HCT116 (cell line): ENCODE data around the gene CHID1. TPM values are rescaled to one million over a fixed set of nuclear protein-coding genes. Genes with fewer than 3 reads are reported as not detected.

Experiments
- ATAC-seq: fragments of 200-7000 bp; cut with Tn5 transposase; 2 replicates; pipeline ENCODE4 v1.9.1; 2020; ENCODE audit warnings: mild to moderate bottlenecking, moderate library complexity
- Bru-seq: library from RNA; stranded (reverse); fragments of 400-500 nt; gene quantifications from one replicate; lab custom pipeline; 2021; lab: Mats Ljungman, UMichigan
- BruChase-seq, 2 experiments: library from RNA; stranded (reverse); fragments of 400-500 nt; gene quantifications; one replicate each; lab custom pipeline; 2021; lab: Mats Ljungman, UMichigan
- BruUV-seq: library from RNA; stranded (reverse); fragments of 400-500 nt; replicated peaks from 2 replicates; lab custom pipeline; 2021; lab: Mats Ljungman, UMichigan
- CTCF ChIA-PET: fragments of 300-600 bp; sonication (Branson Sonifier 250); formaldehyde crosslinking; loops from one replicate; lab custom pipeline; 2021; ENCODE audit warnings: antibody characterized with exemption; lab: Charles Lee
- POLR2A ChIA-PET: fragments of 300-600, 350-600 bp; sonication (Branson Sonifier 250); formaldehyde crosslinking; loops from one replicate; lab custom pipeline; 2021; ENCODE audit warnings: antibody characterized with exemption; lab: Charles Lee
- RAD21 ChIA-PET, 2 experiments: fragments of 300-600 bp; sonication (Branson Sonifier 250); formaldehyde crosslinking; loops; one replicate each; lab custom pipeline; 2023; ENCODE audit warnings: low total read pairs in 2 of 2; ENCODE audit not compliant: uncharacterized antibody in 2 of 2, unreplicated experiment in 2 of 2, low non-redundant PET in 1 of 2; lab: Charles Lee
- DNase-seq: peaks from one replicate; pipeline ENCODE4 v3.0.0-alpha.2; 2010; ENCODE audit warnings: low read depth, low spot score
- H2AFZ ChIP-seq: fragments of 200-600 bp; shearing (Covaris generic), sonication (generic); 2 replicates; pipeline ENCODE4 v1.6.1; 2017; ENCODE audit warnings: low read depth, mixed run types, mixed read lengths, antibody characterized with exemption, low read length; ENCODE audit not compliant: poor library complexity, severe bottlenecking
- H3K27ac ChIP-seq: 2 replicates; pipeline ENCODE4 v1.5.1; 2012; ENCODE audit warnings: low read depth, low read length
- H3K27me3 ChIP-seq: fragments of 200-600 bp; sonication (generic); 2 replicates; pipeline ENCODE4 v1.6.1; 2016; ENCODE audit warnings: mixed run types, low read length, mixed read lengths; ENCODE audit not compliant: insufficient read depth
- H3K36me3 ChIP-seq, 2 experiments: fragments of 200-500 bp in 1 of 2; fragments of 200-600 bp in 1 of 2; sonication (Bioruptor generic) in 1 of 2; sonication (generic) in 1 of 2; 2 replicates each; pipeline versions ENCODE4 v1.5.1 to v1.6.1; 2014 to 2016; ENCODE audit warnings: low read length in 2 of 2, inconsistent platforms in 1 of 2, mixed read lengths in 1 of 2, mixed run types in 1 of 2; ENCODE audit not compliant: insufficient read depth in 2 of 2, control insufficient read depth in 1 of 2
- H3K4me1 ChIP-seq, 2 experiments: fragments of 200-600 bp in 1 of 2; sonication (generic) in 1 of 2; 2 replicates each; pipeline versions ENCODE4 v1.5.1 to v1.6.1; 2012 to 2017; ENCODE audit warnings: low read length in 2 of 2, inconsistent platforms in 1 of 2, mild to moderate bottlenecking in 1 of 2, mixed read lengths in 1 of 2, mixed run types in 1 of 2, moderate library complexity in 1 of 2; ENCODE audit not compliant: insufficient read depth in 2 of 2, control insufficient read depth in 1 of 2
- H3K4me2 ChIP-seq: fragments of 200-600 bp; sonication (generic); 2 replicates; pipeline ENCODE4 v1.6.1; 2017; ENCODE audit warnings: mixed run types, low read length, mixed read lengths
- H3K4me3 ChIP-seq, 2 experiments: fragments of 200-600 bp in 1 of 2; sonication (generic) in 1 of 2; replicated peaks in 1 of 2; 2 replicates each; pipeline ENCODE4 v1.5.1; 2011 to 2016; ENCODE audit warnings: low read length in 2 of 2, control low read depth in 1 of 2, low read depth in 1 of 2, mild to moderate bottlenecking in 1 of 2, mixed read lengths in 1 of 2, mixed run types in 1 of 2
- H3K79me2 ChIP-seq: fragments of 200-600 bp; sonication (generic); 2 replicates; pipeline ENCODE4 v1.6.1; 2017; ENCODE audit warnings: mild to moderate bottlenecking, mixed run types, low read length, moderate library complexity, mixed read lengths; ENCODE audit not compliant: insufficient read depth
- H3K9ac ChIP-seq: fragments of 200-600 bp; sonication (generic); 2 replicates; pipeline ENCODE4 v1.6.1; 2016; ENCODE audit warnings: low read length, mixed read lengths
- H3K9me2 ChIP-seq: fragments of 200-600 bp; sonication (generic), shearing (Covaris generic); 2 replicates; pipeline ENCODE4 v1.6.1; 2017; ENCODE audit warnings: mixed run types, mild to moderate bottlenecking, moderate library complexity; ENCODE audit not compliant: insufficient read depth
- H3K9me3 ChIP-seq, 2 experiments: fragments of 200-500 bp in 1 of 2; fragments of 200-600 bp in 1 of 2; sonication (Bioruptor generic) in 1 of 2; sonication (generic) in 1 of 2; 2 replicates each; pipeline ENCODE4 v1.6.1; 2014 to 2017; ENCODE audit warnings: low read length in 2 of 2, mixed read lengths in 2 of 2, inconsistent platforms in 1 of 2, low read depth in 1 of 2, mild to moderate bottlenecking in 1 of 2, mixed run types in 1 of 2, moderate library complexity in 1 of 2; ENCODE audit not compliant: control insufficient read depth in 1 of 2, insufficient read depth in 1 of 2
- H4K20me1 ChIP-seq: fragments of 200-600 bp; sonication (generic), shearing (Covaris generic); 2 replicates; pipeline ENCODE4 v1.6.1; 2017; ENCODE audit warnings: mixed run types, mild to moderate bottlenecking, moderate library complexity; ENCODE audit not compliant: insufficient read depth
- CEBPB ChIP-seq: IDR thresholded peaks from 2 replicates; pipeline ENCODE4 v1.6.1; 2012; ENCODE audit warnings: low read depth
- EGR1 ChIP-seq: IDR thresholded peaks from 2 replicates; pipeline ENCODE4 v1.6.1; 2012; ENCODE audit warnings: low read depth
- EZH2phosphoT487 ChIP-seq: fragments of 200-600 bp; IDR thresholded peaks from 2 replicates; pipeline ENCODE4 v1.6.1; 2018; ENCODE audit warnings: antibody characterized with exemption, borderline replicate concordance
- MAX ChIP-seq: IDR thresholded peaks from 2 replicates; pipeline ENCODE4 v1.6.1; 2012
- POLR2A ChIP-seq: IDR thresholded peaks from 2 replicates; pipeline ENCODE4 v1.7.0; 2011; ENCODE audit warnings: borderline replicate concordance; ENCODE audit not compliant: insufficient read depth, insufficient read length; ENCODE audit errors: extremely low read depth
- POLR2AphosphoS5 ChIP-seq: IDR thresholded peaks from 2 replicates; pipeline ENCODE4 v1.6.1; 2011; ENCODE audit warnings: mild to moderate bottlenecking, low read depth, low read length, moderate library complexity
- RAD21 ChIP-seq: IDR thresholded peaks from 2 replicates; pipeline ENCODE4 v1.6.1; 2012; ENCODE audit warnings: low read depth, mild to moderate bottlenecking
- SIN3A ChIP-seq: IDR thresholded peaks from 2 replicates; pipeline ENCODE4 v1.6.1; 2012; ENCODE audit warnings: low read depth
- SRF ChIP-seq: IDR thresholded peaks from 2 replicates; pipeline ENCODE4 v1.6.1; 2012; ENCODE audit warnings: low read depth
- TCF7L2 ChIP-seq: IDR thresholded peaks from 2 replicates; pipeline ENCODE4 v1.7.0; 2011; ENCODE audit warnings: borderline replicate concordance, inconsistent platforms; ENCODE audit not compliant: insufficient read depth, insufficient read length; ENCODE audit errors: extremely low read depth
- YY1 ChIP-seq: IDR thresholded peaks from 2 replicates; pipeline ENCODE4 v1.6.1; 2011; ENCODE audit warnings: low read length, low read depth, moderate library complexity, mild to moderate bottlenecking; ENCODE audit not compliant: insufficient replicate concordance; ENCODE audit errors: extremely low read depth
- ZBTB33 ChIP-seq: IDR thresholded peaks from 2 replicates; pipeline ENCODE4 v1.6.1; 2011; ENCODE audit warnings: mild to moderate bottlenecking, low read length, moderate library complexity; ENCODE audit not compliant: insufficient replicate concordance; ENCODE audit errors: extremely low read depth
- ZFX ChIP-seq: fragments of 450-650 bp; IDR thresholded peaks from 2 replicates; pipeline ENCODE4 v1.6.1; 2017
- intact Hi-C: fragments of 100-400 bp; cut with micrococcal nuclease; formaldehyde crosslinking; loops from 2 replicates; pipeline ENCODE4 v1.10.0; 2022
- long read RNA-seq: library from polyadenylated mRNA; unstranded; transcript quantifications from one replicate; pipeline ENCODE4 v2.0.0, GENCODE V29; 2021; ENCODE audit not compliant: unreplicated experiment
- polyA plus RNA-seq: library from polyadenylated mRNA; unstranded; fragments of >200 nt; gene quantifications from 2 replicates; pipeline ENCODE4 v1.2.1, GENCODE V29; 2012; ENCODE audit warnings: missing spikeins
- total RNA-seq: library from RNA; stranded (reverse); gene quantifications from one replicate; pipeline ENCODE4 v1.2.1, GENCODE V29; 2021; ENCODE audit not compliant: unreplicated experiment

The CHID1 gene
- total RNA-seq = 102 TPM
- 92.1 and 103 TPM in 2 replicates for polyA plus RNA-seq
- percentile 57 among the genes with signal in this experiment for Bru-seq, nascent RNA
- percentile 64 among the genes with signal in this experiment for BruChase-seq, experiment 1, labeled RNA remaining after a 6-hour chase
- percentile 60 among the genes with signal in this experiment for BruChase-seq, experiment 2, labeled RNA remaining after a 2-hour chase
- long read RNA-seq, transcript CHID1-201 (13 exons, 3,374 nt) = major isoform, 46 of 108 reads
- long read RNA-seq, transcript CHID1-203 (14 exons, 1,477 nt) = minor isoform, 9 of 108 reads
- long read RNA-seq, partial matches to known transcripts = 19 of 108 reads
- long read RNA-seq, other reads (novel, unspliced or antisense) = 29 of 108 reads

- no peaks in the 10 kb centered on the region for H3K27me3 ChIP-seq
- H3K9me3 ChIP-seq = no peaks in the 10 kb centered on the region
- peak within 1 kb of the TSS; percentile 93 for H3K4me2 ChIP-seq
- H3K9me2 ChIP-seq = no peaks in the 10 kb centered on the region
- H3K27ac ChIP-seq = peak within 1 kb of the TSS; percentile 93
- H3K36me3 ChIP-seq = peaks cover 1 to 8% of the 10 kb centered on the region in 2 experiments; a peak in 1 of 4 replicates
- peak; percentile 67; the same call in 1 of the 2 replicates for TF ChIP-seq MAX
- peak; percentile 80 for TF ChIP-seq EGR1
- peak; percentile 86 for TF ChIP-seq POLR2AphosphoS5
- no peak for TF ChIP-seq EZH2phosphoT487
- ChIA-PET CTCF (interaction anchor here (0.5 to 1.3 kb wide), 2 partner anchors 14 kb away, joined by 4 to 7 read pairs; no protein-coding TSS in a partner anchor), POLR2A (interaction anchor here (1.0 kb wide), 2 partner anchors 9 to 91 kb away, joined by 3 to 4 read pairs; no protein-coding TSS in a partner anchor), RAD21 (no interaction called here)
- peak; percentile 97 for ATAC-seq
- peak within 1 kb of the TSS; percentile 85 to 100 for H3K4me3 ChIP-seq
- intact Hi-C loops = no loop called here
- peaks cover 12 to 24% of the 10 kb centered on the region in 2 experiments for H3K4me1 ChIP-seq
- peak within 1 kb of the TSS; percentile 95 for H3K9ac ChIP-seq
- no peaks in the 10 kb centered on the region for H4K20me1 ChIP-seq
- H3K79me2 ChIP-seq = peaks cover 48% of the 10 kb centered on the region
- no peak within 1 kb of the TSS for H2AFZ ChIP-seq
- BruUV-seq = no TSS peak
- peak; percentile 51 for DNase-seq
Observed at GRCh38 chr11:910589-911030, at the start of gene CHID1. CHID1 (minus strand) TSS chr11:910810; CDS start chr11:904816, 5,994 bp downstream.

GRCh38 chr11:959608-960007 lies 49.0 kb upstream of the CHID1 start:
- Histone ChIP-seq H3K4me2 (no peak overlapping the region), H3K9ac (no peak overlapping the region), H3K79me2 (peaks cover 48% of the 10 kb centered on the region), H3K9me3 (peaks cover 3 to 5% of the 10 kb centered on the region in 2 experiments; a peak in 1 of 4 replicates), H3K27ac (no peak overlapping the region), H3K36me3 (peaks cover 6 to 15% of the 10 kb centered on the region in 2 experiments; a peak in 3 of 4 replicates), H3K4me3 (no peak overlapping the region), H4K20me1 (peaks cover 6% of the 10 kb centered on the region; the same call in 1 of the 2 replicates), H2AFZ (no peak overlapping the region), H3K4me1 (no peaks in the 10 kb centered on the region), H3K9me2 (no peaks in the 10 kb centered on the region), H3K27me3 (no peaks in the 10 kb centered on the region)
- ChIA-PET CTCF (no interaction called here), RAD21 (no interaction called here), POLR2A (no interaction called here)
- DNase-seq (no peak), ATAC-seq (no peak)
- intact Hi-C loops = no loop called here
- TSS peak; percentile 41 for BruUV-seq
- no peak for TF ChIP-seq RAD21
- no peak for TF ChIP-seq POLR2AphosphoS5
- TF ChIP-seq POLR2A = no peak
- TF ChIP-seq SIN3A = no peak
- TF ChIP-seq CEBPB = no peak
- TF ChIP-seq EGR1 = no peak
- no peak for TF ChIP-seq ZFX
- no peak for TF ChIP-seq YY1
- TF ChIP-seq TCF7L2 = no peak
- no peak for TF ChIP-seq EZH2phosphoT487
- TF ChIP-seq ZBTB33 = no peak
- TF ChIP-seq SRF = no peak
